ENCODE results near the gene POU2AF1.

DNA sequence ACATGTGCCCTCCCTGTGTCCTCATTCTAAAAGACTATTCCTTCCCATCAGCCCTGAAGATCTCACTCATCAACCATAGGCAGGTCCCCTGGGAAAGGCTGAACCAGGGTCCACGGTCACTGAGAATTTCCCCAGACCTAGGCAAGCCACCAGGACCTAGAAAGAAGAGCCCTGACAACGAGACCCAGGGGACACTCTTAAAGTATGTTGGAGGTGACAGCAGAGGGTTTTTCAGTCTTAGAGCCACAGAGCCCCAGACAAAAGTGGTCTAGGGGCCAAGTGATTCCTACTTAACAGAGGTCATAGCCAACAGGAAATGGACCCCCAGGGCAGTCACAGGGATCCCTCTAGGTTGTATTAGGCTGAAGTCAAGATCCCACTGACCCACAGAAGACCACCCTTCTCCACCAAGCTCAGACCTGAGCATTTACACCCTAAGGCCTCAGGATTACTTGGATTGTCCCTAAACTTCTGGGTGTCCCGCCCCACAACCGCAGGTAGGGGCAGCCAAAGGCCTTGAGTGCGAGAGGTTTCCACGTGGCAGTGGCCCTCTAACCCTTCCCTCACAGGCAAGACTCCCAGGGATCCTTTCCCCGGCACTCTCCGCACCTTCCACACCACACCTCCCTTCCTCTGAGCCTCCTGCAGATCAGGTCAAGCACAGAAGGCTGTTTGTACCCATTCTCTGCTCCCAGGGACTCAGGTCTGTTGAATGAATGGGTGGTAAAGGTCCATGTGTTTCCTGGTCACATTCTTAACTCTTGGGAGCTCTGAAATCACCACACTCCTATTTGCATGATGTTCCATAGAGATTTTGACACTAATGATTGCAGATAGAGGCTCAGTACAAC, 12.3 kb downstream of the POU2AF1 start:
- TF ChIP-seq EP300 (IDR thresholded peaks at IDR 0.05; ENCODE audit: borderline replicate concordance) (no peak), FOXM1 (IDR thresholded peaks at IDR 0.05; ENCODE audit: borderline replicate concordance, low read depth) (no peak), TEAD4 (IDR thresholded peaks at IDR 0.05) (no peak), CREB1 (IDR thresholded peaks at IDR 0.05; ENCODE audit: low read depth) (no peak), RAD21 (IDR thresholded peaks at IDR 0.05; ENCODE audit: low read depth) (no peak), NFIC (IDR thresholded peaks at IDR 0.05) (no peak)
- TF ChIP-seq, protein P1, sequence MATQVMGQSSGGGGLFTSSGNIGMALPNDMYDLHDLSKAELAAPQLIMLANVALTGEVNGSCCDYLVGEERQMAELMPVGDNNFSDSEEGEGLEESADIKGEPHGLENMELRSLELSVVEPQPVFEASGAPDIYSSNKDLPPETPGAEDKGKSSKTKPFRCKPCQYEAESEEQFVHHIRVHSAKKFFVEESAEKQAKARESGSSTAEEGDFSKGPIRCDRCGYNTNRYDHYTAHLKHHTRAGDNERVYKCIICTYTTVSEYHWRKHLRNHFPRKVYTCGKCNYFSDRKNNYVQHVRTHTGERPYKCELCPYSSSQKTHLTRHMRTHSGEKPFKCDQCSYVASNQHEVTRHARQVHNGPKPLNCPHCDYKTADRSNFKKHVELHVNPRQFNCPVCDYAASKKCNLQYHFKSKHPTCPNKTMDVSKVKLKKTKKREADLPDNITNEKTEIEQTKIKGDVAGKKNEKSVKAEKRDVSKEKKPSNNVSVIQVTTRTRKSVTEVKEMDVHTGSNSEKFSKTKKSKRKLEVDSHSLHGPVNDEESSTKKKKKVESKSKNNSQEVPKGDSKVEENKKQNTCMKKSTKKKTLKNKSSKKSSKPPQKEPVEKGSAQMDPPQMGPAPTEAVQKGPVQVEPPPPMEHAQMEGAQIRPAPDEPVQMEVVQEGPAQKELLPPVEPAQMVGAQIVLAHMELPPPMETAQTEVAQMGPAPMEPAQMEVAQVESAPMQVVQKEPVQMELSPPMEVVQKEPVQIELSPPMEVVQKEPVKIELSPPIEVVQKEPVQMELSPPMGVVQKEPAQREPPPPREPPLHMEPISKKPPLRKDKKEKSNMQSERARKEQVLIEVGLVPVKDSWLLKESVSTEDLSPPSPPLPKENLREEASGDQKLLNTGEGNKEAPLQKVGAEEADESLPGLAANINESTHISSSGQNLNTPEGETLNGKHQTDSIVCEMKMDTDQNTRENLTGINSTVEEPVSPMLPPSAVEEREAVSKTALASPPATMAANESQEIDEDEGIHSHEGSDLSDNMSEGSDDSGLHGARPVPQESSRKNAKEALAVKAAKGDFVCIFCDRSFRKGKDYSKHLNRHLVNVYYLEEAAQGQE (IDR thresholded peaks at IDR 0.05; ENCODE audit: low read depth): no peak
- TF ChIP-seq, protein P2, sequence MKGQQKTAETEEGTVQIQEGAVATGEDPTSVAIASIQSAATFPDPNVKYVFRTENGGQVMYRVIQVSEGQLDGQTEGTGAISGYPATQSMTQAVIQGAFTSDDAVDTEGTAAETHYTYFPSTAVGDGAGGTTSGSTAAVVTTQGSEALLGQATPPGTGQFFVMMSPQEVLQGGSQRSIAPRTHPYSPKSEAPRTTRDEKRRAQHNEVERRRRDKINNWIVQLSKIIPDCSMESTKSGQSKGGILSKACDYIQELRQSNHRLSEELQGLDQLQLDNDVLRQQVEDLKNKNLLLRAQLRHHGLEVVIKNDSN (IDR thresholded peaks at IDR 0.05): no peak
